Placental pericyte (primary cell): Measurements from ENCODE around the gene INAVA. TPM values are rescaled to one million over a fixed set of nuclear protein-coding genes. Genes with fewer than 3 reads are reported as not detected.

Experiments
- small RNA-seq: library from RNA; depleted of rRNA; stranded (forward); fragments of <200 nt; gene quantifications from one replicate; pipeline ENCODE3, GENCODE V24; 2012; ENCODE audit warnings: low replicate concordance
- total RNA-seq: library from RNA; depleted of rRNA; stranded (reverse); fragments of >200 nt; gene quantifications from 2 replicates; pipeline ENCODE4 v1.2.3, GENCODE V29; 2012

Gene INAVA, protein sequence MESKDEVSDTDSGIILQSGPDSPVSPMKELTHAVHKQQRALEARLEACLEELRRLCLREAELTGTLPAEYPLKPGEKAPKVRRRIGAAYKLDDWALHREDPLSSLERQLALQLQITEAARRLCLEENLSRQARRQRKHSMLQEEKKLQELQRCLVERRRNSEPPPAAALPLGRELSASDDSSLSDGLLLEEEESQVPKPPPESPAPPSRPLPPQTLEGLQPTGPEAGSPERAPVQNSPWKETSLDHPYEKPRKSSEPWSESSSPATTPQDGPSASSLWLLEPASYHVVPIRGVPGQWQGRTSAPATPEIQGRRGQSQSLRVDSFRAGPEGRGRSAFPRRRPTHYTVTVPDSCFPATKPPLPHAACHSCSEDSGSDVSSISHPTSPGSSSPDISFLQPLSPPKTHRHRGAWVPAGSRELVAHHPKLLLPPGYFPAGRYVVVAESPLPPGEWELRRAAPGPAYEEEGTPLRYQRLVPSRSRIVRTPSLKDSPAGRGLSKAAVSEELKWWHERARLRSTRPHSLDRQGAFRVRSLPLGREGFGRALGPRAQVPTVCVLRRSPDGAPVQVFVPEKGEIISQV
- 0.14 and 0.44 TPM in 2 replicates for total RNA-seq

DNA sequence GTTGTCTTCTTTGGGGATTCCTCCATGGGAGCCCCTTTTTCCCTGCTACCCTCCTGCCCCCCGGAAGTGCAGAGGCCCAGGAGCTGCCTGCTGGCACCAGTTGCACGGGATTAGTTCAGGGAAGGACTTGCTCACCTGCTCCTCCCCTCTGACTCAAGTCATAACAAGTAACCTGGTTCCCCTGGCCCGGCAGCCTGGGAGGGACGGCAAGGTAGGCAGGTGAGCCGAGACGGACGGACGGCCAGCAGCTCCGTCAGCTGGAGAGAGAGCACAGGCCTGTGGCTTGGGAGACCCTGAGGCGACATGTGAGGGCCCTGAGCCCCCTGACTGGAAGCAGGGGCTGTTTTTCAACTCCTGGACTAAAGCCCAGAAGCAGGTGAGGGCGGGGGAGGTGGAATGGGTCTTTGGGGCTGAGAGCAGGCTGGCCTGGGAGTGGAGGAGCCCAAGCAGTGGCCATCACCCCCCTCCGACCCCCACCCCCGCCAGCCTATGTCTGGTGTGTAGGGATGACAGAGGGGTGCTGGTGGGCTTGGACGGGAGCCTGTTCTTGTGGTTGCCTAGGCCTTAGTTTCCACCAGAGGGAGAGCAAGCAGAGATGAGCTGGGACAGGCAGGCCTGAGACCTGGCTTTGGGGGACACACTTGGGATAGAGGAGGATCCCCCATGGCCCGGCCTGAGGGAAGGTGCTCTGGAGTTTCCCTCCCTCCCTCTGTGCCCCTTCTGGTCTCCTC lies at the start of gene INAVA:
INAVA (plus strand) TSS at position 189 of the 731 bp plus-strand sequence. CDS start 3,501 bp downstream, outside the sequence.

DNA sequence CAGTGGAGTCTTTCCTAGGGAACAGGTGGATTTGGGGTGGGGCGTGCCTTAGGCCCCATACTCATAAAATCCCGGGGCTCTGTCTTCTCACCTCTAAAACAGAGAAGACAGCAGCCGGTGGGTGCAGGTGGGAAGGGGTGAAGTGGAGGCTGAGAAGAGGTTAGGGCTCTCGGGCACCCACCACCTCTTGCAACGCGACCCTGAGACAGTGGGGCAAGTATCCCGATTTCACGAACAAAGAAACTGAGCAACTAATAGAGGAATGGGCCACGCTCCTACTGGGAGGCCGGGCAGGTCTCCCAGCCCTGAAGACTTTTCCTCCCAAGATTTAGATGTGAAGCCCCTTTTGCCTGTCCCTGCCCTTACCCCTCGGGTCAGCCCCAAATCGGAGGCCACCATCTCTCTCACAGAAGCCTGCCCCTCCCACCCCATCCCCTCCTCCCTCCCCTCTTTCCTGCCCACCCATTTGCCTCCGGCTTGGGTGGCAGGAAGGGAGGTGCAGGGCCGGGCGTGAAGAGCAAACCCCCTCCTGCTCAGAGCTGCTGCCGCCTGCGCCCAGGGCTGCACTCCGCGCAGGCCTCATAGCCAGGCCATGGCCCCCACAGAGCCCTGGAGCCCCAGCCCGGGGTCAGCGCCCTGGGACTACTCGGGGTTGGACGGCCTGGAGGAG lies 22.1 kb upstream of the INAVA start, which contains the start of gene GPR25:
GPR25 (plus strand) TSS at position 536 of the 670 bp plus-strand sequence; CDS start at position 593, 57 bp downstream.

Small RNA genes lying within 50 kb of the gene (small RNA-seq; reads per million reads assigned to genes)
- gene RNU6-704P, result not detected

Other genes starting within 250 kb of the INAVA start
- gene DDX59, start 225.0 kb upstream of the INAVA start, total RNA-seq, result 14.9 and 17.9 TPM in 2 replicates
- gene CAMSAP2, start 156.0 kb upstream of the INAVA start, total RNA-seq, result 35.9 and 44.5 TPM in 2 replicates
- gene GPR25, start 21.9 kb upstream of the INAVA start, total RNA-seq, result not detected in 2 replicates
- gene KIF21B, start 128.8 kb downstream of the INAVA start, total RNA-seq, result 0.22 and 0.29 TPM in 2 replicates
- gene CACNA1S, start 217.5 kb downstream of the INAVA start, total RNA-seq, result not detected in 2 replicates
- not detected in 2 replicates for gene ASCL5, start 232.3 kb downstream of the INAVA start, total RNA-seq